GM12892 (cell line): ENCODE results near the gene KIAA1217.

ENCODE experiments used
- POLR2A ChIP-seq: IDR thresholded peaks from 2 replicates; pipeline ENCODE4 v1.6.1; 2011; ENCODE audit warnings: low read depth, low read length, control low read depth
- POLR2AphosphoS5 ChIP-seq: IDR thresholded peaks from 2 replicates; pipeline ENCODE4 v1.6.1; 2011; ENCODE audit warnings: low read depth, low read length, control low read depth

DNA sequence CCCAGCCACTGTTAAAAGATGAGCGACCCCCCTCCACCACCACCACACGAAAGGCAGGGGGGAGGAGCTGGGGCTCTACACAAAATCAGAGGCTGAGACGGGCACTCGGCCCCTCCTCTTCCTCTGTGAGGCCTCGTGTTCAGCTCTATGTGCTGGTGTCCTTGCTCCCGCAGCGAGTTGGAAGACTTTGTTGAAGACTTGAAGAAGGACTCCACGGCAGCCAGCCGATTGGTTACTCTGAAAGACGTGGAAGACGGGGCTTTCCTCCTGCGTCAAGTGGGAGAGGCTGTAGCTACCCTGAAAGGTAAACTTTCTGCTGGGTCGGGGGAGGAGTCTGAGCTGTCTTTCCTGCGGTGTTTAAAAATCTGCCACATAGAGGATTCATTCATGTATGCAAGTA lies 311.0 kb downstream of the KIAA1217 start:
- TF ChIP-seq POLR2A (no peak), POLR2AphosphoS5 (no peak)
